ENCODE results near the gene TRPV2.
"Not testable (repeated sequence)": the region's sequence is repeated elsewhere in the genome, so short reads cannot be mapped to it uniquely, and the experiment has no call there.

Gene TRPV2

DNA sequence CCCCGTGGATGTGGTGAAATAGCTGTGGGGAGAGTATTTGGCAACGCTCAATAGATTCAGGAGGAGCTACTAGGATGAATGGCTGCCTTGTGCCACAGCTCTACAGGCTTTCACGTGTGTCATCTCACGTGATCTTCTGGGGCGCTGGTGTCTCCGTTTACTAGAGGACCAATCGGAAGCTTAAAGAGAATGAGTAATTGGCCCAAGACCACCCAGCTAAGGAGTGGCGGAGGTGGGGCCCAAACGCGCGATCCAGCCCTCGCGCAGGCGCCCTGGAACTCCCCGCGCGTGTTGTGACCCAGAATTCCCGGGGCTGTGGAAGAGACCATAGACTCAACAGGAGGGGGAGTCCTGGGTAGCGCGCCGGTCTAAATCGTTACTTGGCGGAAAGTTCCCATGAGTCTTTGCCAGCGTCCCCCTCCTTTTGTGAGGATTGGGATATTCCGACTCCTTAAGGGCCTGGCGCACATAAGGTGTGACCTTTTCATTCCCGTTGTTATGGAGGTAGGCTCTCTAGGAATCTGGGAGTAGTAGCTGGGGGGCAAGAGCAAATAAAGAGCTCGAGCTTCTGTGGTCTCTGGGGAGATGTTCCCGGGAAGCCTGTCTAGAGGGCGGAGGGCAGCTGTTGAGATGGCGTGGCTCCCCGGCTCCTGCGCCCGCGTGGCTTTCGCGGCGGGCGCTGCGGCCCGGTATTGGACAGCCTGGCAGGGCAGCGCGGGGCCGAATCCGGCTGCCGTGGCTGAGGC, 23.4 kb downstream of the TRPV2 start:
- DNase-seq = peak; percentile 98

DNA sequence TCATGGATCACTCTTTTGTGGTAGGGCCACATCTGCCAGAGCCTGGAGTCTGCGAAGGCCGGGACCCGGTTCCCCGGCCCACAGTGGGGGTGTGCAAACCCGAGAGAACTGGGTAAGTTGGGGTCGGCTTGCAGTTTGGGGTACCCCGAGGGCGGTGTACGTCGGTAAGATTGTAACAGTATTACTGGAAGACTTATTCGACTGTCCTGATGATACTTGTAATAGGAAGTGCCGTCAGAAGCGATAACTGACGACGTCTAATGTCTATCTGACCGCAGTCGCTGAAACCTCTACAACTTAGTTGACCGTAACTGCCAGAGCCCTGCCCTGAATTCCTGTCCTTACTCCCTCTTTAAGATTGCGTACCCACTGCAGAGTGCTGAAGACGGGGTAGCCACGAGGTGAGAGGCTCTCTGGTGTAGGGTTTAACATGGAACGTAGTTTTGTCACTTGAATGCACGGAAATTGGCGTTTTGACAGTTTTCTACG, 24.0 kb downstream of the TRPV2 start:
- DNase-seq = peak; percentile 50

DNA sequence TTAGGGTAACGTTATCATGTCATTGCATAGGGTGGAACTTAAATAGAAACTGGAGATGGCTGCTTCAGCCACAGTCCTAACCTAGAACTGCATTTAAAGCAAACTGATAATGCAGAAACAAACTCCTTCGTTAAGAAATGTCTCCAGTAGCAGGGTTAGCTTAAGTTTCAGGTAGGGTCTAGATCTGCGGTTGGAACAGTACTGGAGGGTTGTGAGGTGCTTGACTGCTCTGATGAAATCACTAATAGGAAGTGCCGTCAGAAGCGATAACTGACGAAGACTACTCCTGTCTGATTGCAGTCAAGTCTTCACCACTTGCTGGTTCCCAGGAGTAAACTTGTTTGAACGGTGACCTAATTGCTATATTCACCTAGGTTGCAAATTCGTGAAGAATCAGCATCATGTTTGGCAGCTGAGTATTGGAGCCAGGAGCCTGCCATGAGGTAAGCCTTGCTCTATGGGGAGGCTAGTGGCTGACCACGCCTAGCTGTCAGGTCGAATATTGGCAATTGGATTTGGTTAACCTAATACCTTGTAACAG, 24.5 kb downstream of the TRPV2 start:
- DNase-seq = peak; percentile 60

DNA sequence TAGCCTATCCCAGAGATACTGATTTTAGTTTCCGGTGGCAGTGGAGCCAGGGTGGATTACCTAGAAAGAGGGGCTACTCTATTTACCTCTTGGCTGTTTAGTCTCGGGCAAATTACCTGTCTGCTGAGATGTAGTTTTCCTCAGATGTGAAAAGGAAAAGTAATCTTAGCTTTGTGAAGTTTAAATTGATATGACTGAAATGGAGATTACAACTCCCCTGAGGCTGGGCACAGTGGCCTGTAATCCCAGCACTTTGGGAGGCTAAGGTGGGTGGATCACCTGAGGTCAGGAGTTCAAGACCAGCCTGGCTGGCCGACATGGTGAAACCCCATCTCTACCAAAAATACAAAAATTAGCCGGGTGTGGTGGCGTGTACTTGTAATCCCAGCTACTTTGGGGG, 25.0 kb downstream of the TRPV2 start:
- not testable (repeated sequence) for DNase-seq

DNA sequence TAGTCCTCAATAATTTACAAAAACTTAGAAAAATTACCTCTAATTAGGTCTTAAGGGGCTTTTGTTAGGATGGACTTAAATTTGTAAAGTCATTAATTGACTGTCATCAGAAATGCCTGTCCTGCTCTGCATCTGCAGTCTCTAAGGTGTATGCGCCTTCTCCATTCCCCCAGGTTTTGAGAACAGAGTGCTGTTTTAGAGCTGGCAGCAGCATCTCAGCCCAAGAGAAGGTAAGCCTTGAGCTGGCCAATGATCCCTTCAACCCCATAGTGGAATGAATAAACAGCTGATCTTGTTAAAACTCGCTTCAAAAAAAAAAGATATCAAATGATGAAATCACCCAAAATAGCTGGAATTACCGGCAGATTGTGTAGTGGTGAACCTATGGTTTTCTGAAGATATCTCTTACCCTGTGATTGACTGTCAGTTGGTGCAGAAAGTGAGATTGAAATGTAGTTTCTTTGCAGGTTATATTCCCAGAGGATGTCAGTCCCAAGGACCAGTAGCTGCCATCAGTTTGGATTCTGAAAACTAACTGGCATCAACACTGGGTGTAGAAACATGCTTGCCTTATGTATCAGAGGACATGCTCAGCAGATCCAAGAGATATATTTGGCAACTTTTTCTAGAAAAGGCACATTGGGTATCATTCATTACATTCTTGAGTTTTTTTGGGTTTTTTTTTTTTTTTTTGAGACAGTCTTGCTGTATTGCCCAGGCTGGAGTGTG, 25.7 kb downstream of the TRPV2 start:
- DNase-seq = no peak

DNA sequence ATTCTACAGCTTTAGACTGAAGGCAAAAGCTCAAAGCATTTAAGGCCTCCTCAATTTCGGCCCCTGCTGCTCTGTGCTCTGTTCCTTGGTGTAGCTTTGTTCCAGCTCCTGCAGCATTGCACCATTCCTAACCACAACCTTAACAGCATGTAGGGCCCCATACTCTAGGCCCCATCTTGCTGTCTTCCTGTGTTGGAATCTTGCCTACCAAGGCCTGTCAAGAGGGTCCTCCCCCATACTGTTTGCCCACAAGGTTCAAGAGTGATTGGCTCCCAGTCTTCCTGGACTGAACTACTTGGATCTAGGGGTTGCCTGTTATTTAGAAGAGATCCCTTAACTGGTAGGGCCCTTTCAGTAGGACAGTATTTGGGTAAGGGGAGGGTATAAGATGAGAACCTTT, 26.8 kb downstream of the TRPV2 start:
- no peak for DNase-seq

DNA sequence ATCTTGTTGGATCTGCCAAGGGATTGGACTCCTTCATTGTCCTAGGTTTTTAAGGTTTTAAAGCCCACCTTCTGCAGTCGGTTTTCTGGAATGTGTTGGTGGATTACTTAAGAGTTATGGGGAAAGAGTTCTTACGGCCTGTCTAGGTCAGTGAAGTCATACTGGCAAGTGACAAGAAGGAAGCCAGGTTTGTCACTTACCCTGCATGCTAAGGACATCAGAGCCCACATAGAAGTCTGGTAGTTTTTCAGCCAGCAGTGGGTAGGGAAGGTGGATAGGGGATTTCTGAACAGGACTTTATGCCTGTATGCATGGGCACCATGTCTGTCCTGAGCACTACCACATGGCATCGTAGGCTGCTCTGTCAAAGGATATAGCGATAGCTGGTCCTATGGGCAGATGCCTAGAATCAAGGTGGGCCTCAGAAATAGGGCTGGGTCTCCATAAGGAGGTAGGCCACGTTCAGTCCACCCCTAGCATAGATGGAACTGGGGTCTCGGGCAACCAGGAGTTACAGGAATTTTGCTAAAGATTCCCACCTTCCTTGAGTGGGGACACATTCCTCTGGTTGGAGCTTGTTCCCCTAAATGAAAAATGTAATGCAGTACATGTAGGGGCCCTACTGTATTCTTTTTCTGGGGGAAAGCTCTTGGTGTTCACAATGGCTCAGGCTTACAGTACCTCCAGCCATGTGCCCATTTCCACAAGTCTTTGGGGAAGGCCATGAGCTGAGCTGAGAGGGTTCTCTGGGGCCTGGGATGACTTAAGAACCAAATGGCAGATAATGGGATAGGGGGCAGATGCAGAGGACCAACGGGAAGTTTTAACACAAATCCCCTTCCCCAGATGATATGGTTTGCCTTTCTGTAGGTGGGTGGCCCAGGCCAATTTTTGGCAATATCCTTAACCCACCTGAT, 27.5 kb downstream of the TRPV2 start:
- DNase-seq = no peak

DNA sequence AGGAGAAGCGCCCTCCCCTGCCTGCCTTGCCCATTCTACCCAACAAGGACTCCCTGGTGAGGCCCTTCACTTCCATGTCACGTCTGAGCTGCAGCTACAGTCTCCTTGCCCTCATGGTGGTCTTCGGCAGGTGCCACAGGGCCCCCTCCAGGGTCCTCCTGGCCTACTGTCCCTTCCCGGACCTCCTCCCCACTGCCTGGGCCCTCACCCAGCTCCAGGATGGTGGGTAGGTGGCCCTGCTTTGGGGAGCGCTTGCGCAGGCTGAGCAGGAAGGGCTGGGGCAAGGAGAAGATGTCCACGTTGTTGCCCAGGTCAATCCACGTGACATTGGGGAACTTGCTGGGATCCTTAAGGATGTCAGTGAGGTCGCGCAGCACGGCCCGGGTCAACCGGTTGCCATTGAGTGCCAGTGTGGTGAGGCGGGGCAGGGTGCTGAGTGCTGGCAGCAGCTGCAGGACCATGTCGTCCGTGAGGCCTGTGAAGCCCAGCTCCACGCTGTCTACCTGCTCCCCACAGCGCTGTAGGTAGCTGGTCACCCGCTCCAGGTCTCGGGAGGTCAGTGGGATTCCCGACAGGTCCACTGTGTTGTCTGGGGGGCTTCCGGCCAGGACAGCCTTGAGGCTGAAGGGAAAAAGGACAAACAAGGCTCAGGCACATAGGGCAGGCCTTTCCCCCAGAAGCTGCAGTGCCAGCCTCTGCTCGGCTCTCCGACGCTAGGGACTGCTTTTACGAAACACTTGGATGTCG, 28.3 kb downstream of the TRPV2 start:
- DNase-seq = no peak

DNA sequence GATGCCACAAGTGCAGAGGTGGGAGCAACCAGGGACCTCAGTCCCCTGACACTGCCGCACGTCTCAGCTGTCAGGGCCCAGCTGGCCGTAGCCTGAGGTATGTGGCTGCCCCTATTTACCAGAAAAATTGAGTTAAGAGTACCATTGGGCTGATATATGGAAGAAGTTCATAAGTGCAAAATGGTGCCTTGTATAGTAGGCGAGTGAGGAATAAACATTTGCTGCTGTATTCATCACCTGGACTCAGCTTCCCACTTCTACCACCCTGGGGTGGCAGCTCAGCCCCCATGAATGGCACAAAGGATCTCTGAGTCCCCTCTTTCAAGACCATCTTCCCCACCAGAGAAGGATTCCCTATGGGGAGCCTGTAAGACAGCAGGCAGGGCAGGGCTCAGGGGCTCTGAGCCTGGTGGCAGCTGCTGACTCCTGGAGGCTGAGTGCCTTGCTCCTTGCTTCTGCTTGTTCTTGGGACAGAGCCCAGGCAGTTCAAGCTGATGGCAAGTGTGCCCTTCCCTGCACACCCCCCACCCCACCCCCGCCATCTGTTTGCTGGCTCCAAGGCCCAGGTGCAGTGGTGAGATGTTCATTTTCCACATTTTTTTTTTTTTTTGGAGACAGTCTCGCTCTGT, 29.0 kb downstream of the TRPV2 start:
- no peak for DNase-seq

DNA sequence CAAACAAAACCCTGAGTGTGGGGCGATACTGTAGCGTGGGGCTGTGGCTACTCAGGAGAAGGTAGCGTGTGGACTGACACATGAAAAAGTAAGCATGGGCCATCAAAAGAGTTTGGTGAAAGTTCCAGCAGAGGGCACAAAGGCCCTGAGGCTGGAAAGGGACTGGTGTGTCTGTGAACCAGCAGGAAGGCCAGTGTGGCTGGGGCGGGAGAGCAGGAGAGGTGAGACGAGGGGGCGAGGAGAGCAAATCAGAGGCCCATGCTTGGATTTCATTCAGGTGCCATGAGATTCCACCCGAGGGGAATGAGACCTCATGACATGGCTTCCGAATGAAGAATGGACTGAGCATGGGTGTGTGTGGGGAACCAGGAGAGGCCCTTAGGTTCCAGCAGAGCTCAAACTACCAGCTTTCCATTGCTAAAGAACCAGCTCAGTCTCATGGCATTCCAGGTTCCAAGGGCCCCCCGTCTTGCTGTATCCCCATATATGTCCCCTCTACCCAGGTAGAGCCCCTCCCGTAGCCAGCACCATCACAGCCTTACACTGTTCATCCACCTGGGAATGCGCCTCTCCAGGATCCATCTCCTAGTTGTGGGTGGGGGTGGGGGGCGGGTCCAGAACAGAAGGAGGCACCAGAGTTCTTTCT, 31.1 kb downstream of the TRPV2 start:
- no peak for DNase-seq

DNA sequence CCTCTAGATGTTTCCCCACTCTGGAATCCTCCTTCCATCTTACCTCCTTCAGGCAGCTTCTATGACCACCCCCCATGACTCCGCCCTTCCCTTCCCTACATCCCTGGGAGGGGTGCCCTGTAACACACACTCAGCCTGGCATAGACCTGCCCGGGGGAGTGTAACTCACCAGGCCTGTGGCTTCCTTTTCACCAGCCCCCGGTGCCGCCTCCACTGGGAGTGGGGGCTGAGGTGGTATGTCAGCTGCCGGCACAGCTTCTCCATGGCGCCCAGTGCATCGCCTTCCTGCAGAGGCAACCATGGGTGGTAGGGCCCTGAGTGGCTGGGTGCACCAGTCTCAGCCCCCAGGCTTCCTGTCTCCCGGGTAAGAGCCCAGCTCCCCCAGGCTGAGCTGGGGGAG, 32.3 kb downstream of the TRPV2 start:
- no peak for DNase-seq

DNA sequence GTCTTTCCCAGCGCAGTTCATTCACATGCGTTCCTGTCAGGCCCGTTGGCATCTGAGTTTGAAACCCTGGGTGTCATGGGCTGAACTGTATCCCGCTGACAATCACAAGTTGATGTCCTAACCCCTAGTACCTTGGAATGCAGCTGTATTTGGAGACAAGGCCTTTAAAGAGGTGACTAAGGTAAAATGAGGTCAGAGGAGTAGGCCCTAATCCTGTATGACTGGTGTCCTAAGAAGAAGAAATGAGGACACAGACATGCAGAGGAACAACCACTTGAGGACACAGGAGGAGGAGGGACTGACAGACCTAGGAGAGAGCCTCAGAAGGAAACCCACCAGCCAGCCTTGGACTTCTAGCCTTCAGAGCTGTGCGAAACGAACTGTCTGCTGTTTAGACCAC, 33.1 kb downstream of the TRPV2 start:
- DNase-seq = no peak

DNA sequence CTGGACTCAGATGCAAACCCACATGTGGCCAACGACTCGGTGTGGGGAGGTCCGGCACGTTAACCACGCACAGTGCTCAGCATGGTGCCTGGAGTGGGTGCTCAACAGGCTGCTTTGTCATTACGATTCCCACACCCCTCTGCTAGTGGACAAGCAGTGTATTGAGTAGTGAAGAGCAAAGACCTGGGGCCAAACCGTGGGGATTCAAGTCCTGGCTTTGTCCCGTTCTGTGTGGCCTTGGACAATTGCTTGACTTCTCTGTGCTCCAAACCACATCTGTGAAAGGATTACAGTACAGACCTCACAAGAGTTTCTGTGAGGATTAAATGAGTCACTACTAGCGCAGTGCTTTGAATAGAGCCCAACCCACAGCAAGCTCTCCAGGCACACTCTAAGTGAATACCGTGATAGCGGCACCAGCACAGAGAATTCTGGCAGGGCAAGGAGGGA, 33.8 kb downstream of the TRPV2 start:
- no peak for DNase-seq

DNA sequence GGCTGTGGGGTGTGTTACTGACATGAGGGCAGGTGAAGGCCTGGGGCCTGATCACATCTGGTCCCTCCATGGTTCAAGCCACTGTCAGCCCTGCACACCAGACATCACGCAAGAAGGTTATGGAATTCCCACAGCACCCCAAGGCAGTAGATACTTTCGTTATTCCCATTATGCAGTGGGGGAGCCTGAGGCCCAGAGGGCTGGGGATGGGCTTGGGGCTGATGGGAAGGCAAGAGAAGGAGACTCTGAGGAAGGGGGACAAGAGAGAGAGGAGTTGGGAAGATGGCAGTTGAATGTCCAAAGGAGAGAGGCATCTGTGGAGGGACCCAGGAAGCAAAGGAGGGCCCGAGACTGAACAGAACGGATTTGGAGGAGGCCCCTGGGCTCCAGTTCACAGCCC, 34.7 kb downstream of the TRPV2 start:
- DNase-seq = no peak

DNA sequence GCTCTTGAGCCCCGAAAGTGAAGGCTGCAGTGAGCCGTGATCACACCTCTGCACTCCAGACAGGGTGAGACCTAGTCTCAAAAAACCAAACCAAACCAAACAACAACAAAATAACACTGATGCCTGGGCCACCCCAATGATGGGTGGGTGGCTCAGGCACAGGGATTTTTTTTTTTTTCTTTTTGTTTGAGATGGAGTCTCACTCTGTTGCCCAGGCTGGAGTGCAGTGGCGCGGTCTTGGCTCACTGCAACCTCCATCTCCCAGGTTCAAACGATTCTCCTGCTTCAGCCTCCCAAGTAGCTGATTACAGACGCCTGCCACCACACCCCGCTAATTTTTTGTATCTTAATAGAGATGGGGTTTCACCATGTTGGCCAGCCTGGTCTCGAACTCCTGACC, 36.9 kb downstream of the TRPV2 start:
- not testable (repeated sequence) for DNase-seq

DNA sequence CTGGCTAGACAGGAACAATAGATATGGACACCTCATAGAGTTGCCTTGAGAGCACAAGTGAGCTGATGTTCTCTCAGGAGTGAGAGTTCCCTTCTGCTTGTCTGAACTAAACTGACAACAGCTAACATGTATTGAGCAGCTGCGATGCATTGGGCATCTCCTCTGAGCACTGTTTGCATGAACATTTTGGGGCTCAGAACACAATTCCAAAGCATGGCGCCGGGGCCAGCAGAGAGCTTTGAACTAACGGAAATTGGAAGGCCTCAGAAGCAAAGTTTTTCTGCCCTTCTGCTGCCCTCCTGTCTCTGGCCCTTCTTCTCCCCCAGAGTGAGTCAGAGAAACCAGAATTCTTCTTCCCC, 38.1 kb downstream of the TRPV2 start:
- DNase-seq = no peak

DNA sequence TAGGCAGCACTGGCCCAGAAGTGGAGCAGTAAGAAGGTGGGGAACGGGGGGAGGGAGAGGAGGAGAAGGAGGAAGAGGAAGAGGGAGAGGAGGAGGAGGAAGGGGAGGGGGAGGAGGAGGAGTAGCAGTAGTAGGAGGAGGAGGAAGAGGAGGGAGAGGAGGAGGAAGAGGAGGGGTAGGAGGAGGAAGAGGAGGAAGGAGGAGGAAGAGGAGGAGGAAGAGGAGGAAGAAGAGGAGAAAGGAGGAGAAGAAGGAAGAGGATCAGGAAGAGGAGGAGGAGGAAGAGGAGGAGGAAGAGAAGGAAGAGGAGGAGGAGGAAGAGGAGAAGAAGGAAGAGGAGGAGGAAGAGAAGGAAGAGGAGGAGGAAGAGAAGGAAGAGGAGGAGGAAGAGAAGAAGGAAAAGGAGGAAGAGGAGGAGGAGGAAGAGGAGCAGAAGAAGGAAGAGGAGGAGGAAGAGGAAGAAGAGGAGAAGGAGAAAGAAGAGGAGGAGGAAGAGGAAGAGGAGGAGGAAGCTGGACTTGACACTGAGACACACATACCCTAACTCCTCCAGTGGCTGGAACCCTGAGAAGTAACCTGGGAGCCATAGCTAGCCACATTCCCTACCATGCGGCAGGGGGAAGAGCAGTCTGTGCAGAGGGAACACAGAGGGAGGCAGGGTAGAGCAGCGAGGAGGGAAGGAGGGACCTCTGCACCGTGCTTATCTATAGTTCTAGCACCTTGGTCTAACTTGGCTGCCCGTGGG, 40.8 kb downstream of the TRPV2 start:
- DNase-seq = no peak

DNA sequence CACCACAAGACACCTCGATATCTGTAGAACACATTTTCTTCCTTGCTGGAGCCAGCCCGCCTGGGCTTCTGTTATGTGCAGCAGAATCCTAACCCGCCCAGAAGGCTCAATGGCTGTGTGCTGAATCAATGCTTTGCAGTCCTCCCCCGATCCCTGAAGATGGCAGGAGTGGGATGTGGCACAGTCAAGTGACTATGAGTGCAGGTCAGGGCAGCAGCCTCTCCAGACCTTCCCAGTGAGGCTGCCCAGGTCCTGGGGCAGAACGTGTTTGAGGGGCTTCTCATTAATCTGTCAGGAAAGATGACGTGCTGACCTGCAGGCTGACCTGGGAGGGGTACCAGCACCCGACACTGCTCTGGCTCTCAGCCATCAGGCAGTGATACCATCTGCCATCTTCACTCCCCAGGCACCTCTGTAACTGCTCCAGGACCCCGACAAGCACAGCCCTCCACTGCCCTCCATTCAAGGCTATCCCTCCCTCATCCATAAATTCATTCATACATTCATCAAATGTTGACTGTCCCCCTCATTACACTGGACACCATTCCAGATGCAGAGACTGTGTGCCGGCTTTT, 41.5 kb downstream of the TRPV2 start:
- DNase-seq = no peak

DNA sequence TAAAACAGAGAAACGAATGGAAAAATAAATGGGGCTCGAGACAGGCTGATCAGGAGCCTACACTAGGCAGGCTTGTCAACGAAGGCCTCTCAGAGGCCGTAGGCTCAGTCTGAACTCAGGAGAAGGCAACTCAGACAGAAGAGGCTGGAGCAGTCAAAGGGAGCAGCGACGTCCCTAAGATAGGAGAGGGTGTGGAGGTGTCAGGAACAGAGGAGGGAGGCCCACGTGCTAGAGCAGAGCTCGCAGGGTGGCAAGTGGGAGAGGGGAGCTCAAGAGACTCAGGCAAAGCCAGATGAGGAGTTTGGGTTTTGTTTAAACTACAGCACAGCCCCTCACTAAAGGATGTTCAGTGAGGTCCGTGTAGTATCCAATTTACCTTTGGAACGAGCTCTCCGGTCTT, 43.9 kb downstream of the TRPV2 start:
- no peak for DNase-seq

DNA sequence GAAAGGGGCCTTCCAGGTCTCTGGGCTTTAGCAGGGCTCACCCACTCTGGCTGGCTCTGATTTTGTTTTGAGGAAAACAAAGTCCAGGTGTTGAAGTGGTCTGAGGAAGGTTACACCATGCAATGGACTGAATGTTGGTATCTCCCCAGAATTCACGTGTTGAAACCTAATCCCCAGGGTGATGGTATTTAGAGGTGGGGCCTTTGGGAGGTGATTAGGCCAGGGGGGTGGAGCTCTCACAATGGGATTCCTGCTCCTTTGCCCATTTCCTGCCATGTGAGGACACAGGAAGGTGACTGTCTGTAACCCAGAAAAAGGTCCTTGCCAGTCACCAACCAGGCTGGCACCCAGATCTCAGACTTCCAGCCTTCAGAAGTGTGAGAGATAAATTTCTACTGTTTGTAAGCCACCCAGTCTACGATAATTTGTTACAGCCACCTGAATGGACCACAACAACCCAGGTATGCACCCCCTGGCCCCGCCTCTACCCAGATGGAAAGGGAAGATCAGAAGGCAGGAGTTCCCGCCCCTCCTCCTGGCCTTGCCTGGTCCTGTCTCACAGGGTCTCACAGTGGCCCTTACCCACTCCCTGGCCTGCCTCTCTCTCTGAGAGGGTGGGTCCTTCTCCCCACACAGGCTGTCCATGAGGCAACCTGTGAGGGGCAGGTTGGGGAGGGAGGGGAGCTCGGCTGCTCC, 44.6 kb downstream of the TRPV2 start:
- DNase-seq = no peak

Data from CD4-positive, alpha-beta T cell treated with Interleukin-12 subunit alpha and Interleukin-12 subunit beta, for 1 hour (primary cell).